NCI-H82 treated with DMSO at 0.1 percent for 48 hours (cell line): ENCODE measurements around the gene MYL11.

Source experiments
- DNase-seq: peaks from one replicate; lab custom pipeline; 2025; ENCODE audit not compliant: unreplicated experiment; lab: John Stamatoyannopoulos, UW

MYL11 gene

GRCh38 chr16:30369938-30370455, 4.6 kb upstream of the MYL11 start:
- DNase-seq, result no peak

- DNase-seq, result peak; percentile 100
Measured at GRCh38 chr16:30370456-30371247, 4.0 kb upstream of the MYL11 start, which contains the start of gene TBC1D10B. Gene TBC1D10B, minus strand, starts transcription at chr16:30370494. Its CDS starts 311 bp downstream, at chr16:30370183.

GRCh38 chr16:30371248-30371816, 3.3 kb upstream of the MYL11 start:
- DNase-seq, result no peak

DNA sequence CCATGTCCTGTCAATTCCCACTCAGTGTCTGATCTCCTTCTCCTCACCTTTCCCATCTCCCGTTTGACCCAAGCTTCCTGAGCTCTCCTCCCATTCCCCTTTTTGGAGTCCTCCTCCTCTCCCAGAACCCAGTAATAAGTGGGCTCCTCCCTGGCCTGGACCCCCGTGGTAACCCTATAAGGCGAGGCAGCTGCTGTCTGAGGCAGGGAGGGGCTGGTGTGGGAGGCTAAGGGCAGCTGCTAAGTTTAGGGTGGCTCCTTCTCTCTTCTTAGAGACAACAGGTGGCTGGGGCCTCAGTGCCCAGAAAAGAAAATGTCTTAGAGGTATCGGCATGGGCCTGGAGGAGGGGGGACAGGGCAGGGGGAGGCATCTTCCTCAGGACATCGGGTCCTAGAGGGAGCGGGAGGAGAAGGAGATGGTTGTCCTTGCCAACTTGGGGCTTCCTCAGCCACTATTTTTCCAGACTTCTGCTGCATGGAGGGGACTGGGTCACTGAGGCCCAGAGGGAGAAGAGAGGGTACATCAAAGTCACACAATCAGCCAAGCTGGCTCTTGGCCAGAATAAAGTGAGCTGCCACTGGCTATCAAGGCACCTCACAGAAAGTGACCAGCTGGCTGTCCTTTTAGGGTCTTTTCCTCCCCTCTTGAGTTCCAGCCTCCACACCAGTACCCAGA, 2.4 kb upstream of the MYL11 start:
- DNase-seq, result no peak

DNA sequence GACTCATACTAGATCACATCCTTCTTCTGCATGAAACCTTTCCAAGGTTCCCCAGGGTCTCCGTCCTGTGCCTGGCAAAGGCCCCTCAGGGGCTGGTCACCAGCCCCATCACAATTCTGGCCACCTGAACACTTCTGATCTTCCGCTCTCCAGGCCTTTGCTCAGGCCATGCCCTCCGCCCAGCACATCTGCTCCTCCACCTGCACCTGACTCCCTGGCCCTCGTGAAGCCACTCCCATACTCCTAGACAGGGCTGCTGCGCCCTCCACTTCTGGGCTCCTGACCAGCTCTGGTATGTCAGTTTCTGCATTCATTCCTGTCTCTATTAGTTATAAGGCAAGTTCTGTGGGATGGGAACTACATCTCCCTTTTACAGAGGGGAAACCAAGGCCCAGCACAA, 1.9 kb upstream of the MYL11 start:
- DNase-seq, result no peak

- no peak for DNase-seq
Measured at GRCh38 chr16:30375864-30376263, 1.3 kb downstream of the MYL11 start.

GRCh38 chr16:30376461-30376902, 1.9 kb downstream of the MYL11 start:
- peak; percentile 58 for DNase-seq

DNA sequence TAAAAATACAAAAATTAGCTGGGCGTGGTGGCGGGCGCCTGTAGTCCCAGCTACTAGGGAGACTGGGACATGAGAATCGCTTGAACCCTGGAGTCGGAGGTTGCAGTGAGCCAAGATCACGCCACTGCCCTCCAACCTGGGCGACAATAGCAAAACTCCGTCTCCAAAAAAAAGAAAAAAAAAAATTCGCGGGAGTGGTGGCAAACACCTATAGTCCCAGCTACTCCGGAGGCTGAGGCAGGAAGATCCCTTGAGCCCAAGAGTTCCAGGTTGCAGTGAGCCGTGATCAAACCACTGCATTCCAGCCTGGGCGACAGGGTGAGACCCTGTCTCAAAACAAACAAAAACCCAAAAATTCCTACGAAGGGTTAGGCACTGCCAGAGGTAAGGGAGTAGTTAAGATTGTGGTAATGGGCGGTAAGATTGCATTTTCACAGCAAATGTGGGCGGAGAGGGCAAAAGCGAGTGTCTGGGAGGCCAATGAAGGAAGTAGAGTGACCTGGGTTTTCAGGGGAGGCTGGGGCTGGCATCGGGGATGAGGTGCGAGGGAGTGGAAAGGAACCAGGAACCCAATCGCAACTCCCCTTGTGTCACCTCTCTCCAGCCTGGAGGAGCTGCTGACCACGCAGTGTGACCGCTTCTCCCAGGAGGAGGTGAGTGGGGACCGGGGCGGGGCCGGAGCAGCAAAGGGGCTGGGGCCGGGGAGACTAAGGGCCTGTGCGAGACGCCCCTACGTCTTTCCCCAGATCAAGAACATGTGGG, 2.6 kb downstream of the MYL11 start:
- DNase-seq, result no peak

DNA sequence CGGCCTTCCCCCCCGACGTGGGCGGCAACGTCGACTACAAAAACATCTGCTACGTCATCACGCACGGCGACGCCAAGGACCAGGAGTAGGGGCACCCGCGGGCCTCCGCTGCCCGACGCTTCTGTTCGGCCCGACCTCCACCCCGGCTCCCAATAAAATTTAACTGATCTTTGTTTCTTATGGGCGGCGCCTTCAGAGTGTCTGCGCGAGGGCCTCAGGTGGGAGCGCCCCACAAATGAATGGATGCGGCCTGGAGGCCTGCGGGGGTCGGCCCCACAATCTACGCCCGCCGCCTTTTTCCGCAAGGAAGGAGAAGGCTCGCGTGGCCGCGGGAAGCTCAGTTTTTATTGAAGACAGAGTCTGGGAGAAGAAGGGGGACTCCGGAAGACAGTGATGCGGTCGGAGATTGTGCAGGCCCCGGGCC, 3.2 kb downstream of the MYL11 start:
- DNase-seq, result peak; percentile 53

DNA sequence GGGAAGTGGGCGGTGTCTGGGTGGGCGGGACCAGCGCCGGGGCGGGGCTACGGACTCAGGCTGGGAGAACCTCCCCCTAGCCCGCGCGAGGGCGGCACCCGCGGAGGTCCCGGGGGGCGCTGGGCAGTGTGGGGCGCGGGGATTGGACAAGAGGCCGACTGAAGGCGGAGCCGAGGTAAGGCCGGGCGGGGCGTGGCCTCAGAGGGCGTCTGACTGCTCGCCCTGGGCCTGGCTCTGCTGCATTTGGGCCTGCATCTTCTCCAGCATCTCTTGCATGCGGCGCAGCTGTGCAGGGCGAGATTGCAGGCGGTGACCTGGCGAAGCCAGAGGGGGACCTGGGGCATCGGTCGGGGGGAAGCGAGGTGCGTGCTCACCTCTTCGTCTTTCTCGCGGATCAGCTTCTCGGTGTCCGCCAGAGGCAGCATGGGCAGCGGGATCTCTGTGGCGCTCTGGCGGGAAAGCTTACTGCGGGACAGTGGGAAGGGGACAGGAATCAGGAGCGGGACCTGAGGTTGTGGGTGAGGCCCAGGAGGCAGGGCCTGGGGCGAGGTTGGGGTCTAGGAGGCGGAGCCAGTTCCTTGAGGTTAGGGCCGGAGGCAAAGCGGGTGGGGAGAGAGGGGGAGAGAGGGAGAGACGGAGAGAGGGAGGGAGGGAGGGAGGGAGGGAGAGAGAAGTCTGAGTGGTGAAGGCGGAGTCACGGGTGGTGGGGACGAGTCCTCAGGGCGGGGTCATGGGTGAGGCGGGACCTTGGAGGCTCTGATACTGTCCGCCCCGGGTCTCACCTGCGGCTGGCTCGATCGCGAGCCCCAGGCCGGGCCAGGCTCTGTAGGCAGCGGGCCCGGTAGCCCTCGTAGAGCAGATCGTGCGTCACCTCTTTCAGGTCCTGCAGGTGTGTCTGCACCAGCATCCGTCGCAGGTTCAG, 3.9 kb downstream of the MYL11 start:
- DNase-seq, result peak; percentile 83

- DNase-seq, result no peak
Measured at GRCh38 chr16:30379158-30379783, 4.7 kb downstream of the MYL11 start.

DNA sequence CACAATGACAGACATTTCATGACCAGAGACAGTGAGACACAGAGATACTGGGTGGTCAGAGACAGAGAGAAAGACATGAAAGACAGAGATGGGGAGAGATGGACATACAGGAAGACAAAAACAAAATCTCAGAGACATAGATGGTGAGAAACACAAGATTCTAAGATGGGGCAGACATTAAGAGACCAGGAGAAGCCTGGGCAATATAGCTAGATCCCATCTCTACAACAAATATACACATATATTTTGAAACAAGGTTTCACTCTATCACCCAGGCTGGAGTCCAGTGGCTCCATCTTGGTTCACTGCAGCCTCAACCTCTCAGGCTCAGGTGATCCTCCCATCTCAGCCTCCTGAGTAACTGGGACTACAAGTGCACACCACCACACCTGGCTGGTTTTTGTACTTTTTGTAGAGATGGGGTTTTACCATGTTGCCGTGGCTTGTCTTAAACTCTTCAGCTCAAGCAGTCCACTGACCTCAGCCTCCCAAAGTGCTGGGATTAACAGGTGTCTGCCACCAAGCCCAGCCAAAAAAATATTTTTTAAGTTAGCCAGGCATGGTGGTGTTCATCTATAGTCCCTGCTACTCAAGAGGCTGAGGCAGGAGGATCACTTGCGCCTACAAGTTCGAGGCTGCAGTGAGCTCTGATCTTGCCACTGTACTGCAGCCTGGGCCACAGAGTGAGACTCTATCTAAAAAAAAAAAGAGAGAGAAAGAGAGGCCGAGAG, 5.6 kb downstream of the MYL11 start:
- no peak for DNase-seq

DNA sequence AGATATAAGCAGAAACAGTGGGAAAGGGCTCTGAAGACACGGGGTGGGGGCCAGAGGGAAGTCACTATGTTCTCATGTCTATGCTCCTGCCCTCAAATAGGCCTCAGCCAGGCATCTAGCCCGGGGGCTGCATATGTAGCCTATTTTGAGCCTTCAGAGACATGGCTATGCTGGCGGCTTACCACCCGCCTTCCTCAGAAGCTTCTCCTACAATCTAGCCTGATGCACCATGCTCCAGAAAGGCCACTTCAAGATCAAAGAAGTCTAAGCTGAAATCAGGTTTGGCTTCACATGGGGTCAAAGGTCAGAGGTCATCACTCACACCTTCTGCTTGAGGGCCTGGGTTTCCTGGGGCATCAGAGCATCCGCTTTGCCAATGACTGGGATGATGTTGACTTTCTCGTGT, 6.2 kb downstream of the MYL11 start:
- DNase-seq, result no peak

DNA sequence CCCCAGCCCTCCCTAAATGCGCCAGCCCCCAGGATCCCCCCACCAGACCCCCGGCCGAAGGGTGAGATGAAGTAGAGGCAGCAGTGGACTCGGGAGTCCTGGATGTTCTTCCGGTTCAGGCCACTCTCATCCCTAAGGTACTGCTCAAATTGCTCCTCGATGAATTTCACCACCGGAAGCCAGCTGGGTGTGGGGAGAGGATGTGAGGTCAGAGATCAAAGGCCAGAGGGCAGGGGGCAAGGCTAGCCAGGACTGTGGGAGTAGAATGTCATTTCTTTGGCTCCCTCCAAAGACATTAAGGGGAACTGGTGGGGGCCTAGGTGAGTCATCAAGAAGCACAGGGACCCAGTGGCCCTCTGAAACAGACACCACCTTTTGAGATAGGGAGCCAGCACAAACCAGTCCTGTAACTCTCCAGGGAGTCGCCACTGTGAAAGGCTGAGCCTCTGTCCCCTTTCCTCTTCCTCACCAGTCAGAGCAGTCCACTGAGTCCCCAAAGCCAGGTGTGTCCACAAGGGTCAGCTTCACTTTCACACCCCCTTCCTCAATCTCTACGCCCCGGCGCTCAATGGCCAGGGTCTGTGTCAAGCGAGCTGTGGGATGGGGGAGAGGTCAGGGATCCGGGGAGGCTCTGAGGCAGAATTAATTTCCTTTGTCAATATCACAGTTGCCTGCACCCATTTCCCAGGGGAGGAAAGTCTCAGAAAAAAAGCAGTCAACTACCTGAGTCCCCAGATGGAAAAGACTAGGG, 6.9 kb downstream of the MYL11 start:
- DNase-seq, result no peak

DNA sequence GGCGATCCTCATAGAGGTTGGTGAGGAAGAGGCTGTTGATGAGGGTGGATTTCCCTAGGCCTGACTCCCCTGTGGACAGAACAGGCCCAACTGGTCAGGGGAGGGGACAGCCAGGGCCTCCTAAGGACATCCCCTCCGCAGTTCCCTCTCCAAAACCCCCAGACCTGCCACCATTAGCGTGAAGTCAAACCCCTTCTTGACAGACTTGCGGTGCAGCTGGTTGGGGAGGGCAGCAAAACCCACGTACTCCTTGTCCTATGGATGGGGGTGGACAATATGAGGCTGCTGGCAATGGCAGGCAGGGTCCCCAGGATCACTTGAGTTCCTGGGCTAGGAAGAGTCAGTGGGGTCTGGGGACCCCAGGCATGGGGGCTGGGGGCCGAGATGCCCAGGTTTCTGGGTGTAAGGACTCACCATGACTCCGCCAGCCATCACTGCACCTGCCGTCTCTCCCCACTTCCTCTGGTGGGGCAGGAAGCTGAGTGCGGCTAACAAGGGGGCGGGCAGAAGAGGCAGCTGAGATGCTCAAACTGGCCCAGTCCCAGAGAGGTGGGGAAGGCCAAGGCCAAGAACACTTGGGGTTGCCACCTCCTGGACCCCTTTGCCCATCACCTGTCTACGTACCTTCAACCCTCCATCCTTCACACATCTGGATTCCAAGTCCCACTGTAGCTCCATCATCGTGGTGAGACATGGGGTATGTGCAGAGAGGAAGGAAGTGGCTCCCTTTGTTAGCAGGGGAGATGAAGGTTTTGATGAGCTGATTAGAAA, 7.7 kb downstream of the MYL11 start, which contains the start of gene SEPTIN1:
SEPTIN1 (minus strand) TSS at position 451 of the 771 bp plus-strand sequence; CDS start at position 432, 19 bp downstream.
- no peak for DNase-seq

DNA sequence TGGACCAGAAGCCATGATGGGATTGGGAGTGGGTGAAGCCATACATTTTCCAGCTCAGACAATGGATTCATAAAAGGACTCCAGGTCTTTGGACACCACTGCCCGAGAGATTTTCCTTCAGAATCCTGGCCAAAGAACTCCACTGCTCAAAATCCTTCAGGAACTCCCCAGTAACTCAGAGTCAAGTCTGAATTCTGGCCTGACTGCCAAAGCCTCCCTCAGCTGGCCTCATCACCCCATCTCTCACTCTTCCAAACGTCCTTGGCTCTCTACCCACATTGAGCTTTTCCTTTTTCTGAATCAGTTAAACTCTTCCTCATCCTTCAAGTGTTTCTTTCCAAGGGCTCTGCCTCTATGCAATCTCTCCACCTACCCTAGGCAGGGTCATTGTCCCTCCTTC, 8.9 kb downstream of the MYL11 start:
- no peak for DNase-seq

DNA sequence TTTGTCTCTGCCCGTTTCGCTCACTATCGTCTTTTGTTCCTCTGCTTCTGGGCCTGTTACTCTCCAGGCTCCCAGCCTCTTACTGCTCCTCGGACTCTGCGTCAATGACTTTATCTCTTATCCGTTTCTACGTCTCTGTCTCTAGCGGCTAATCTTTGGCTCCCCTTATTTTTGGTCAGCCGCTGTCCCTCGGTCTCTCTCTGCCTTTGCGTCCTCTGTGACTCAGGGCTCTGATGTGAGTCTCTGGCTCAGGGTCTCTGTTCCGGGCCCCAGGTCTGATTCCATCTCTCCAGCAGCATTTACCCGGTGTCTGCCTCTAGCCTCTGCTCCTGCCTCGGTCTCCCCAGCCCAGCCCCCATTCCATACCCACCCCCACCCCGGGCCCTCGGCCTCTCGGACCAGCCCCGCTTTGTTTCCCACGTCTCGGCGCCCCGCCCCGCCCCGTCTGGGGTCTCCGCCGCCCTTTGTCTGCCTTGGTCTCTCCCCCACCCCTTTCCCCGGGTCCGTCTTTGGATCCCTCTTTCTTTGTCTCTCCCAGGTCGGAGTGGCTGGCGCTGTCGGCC, 20.1 kb downstream of the MYL11 start:
- no peak for DNase-seq
